Nephron (organoid): Measurements from ENCODE around the gene TMEM204.

Experiments
- H3K27ac Mint-ChIP-seq, 3 experiments: 2 replicates each; pipeline ENCODE4 v1.8.0; 2020; ENCODE audit warnings: mixed read lengths in 3 of 3, mild to moderate bottlenecking in 2 of 3, moderate library complexity in 1 of 3
- H3K27me3 Mint-ChIP-seq: 2 replicates; pipeline ENCODE4 v1.8.0; 2021; ENCODE audit warnings: low read depth, mild to moderate bottlenecking, moderate library complexity, mixed read lengths
- H3K36me3 Mint-ChIP-seq: 2 replicates; pipeline ENCODE4 v1.8.0; 2020; ENCODE audit warnings: low read depth, mixed read lengths
- H3K4me1 Mint-ChIP-seq: 2 replicates; pipeline ENCODE4 v1.8.0; 2020; ENCODE audit warnings: mixed read lengths
- H3K4me3 Mint-ChIP-seq, 3 experiments: 2 replicates each; pipeline ENCODE4 v1.8.0; 2020; ENCODE audit warnings: mild to moderate bottlenecking in 3 of 3, mixed read lengths in 3 of 3, moderate library complexity in 2 of 3
- H3K9me3 Mint-ChIP-seq: 2 replicates; pipeline ENCODE4 v1.8.0; 2020; ENCODE audit warnings: mixed read lengths
- TF ChIP-seq, protein P1 (sequence below), 3 experiments: fragments of 200-600 bp; sonication (generic); IDR thresholded peaks; one replicate each; pipeline ENCODE4 v1.5.0; 2021; ENCODE audit warnings: antibody characterized with exemption in 3 of 3; ENCODE audit not compliant: unreplicated experiment in 3 of 3

TMEM204 gene

DNA sequence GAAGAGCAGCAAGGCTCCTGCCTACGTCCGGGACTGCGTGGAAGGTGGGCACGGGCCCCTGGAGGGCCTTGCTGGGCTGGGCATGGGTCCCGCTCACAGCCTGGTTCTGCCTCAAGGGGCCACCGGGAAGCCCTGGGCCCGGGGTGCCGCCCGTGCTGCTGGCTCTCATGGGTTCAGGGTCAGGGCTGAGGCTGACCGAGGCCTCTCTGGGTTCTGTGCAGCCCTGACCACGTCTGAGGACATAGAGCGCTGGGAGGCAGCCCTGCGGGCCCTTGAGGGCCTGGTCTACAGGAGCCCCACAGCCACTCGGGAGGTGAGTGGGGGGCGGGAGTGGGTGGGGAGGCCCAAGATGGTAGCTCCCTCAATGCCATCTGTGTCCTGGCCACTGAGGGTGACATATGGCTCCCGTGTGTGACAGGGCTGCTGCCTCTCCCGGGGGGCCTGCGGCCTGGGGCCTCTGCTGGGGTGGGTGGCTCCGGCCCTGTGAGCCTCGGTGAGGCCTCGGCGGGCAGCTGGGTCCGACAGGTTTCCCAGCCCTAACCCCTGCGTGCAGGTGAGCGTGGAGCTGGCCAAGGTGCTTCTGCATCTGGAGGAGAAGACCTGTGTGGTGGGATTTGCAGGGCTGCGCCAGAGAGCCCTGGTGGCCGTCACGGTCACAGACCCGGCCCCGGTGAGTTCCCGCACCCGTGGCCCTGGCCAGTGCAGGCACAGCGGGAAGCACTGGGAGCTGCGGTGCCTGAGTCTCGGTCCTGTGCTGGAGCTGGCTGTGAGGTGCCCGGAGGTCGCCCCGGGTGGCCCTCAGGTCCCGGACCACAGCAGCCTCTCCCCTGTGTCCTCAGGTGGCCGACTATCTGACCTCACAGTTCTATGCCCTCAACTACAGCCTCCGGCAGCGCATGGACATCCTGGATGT, 31.1 kb upstream of the TMEM204 start:
- Mint-ChIP-seq H3K4me3 (no peak overlapping the region), H3K36me3 (peaks cover 27% of the 10 kb centered on the region), H3K27me3 (no peaks in the 10 kb centered on the region), H3K4me1 (no peaks in the 10 kb centered on the region), H3K27ac (no peak overlapping the region), H3K9me3 (no peaks in the 10 kb centered on the region)
- TF ChIP-seq, protein P1, sequence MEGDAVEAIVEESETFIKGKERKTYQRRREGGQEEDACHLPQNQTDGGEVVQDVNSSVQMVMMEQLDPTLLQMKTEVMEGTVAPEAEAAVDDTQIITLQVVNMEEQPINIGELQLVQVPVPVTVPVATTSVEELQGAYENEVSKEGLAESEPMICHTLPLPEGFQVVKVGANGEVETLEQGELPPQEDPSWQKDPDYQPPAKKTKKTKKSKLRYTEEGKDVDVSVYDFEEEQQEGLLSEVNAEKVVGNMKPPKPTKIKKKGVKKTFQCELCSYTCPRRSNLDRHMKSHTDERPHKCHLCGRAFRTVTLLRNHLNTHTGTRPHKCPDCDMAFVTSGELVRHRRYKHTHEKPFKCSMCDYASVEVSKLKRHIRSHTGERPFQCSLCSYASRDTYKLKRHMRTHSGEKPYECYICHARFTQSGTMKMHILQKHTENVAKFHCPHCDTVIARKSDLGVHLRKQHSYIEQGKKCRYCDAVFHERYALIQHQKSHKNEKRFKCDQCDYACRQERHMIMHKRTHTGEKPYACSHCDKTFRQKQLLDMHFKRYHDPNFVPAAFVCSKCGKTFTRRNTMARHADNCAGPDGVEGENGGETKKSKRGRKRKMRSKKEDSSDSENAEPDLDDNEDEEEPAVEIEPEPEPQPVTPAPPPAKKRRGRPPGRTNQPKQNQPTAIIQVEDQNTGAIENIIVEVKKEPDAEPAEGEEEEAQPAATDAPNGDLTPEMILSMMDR (IDR thresholded peaks at IDR 0.05; ENCODE audit: unreplicated experiment in 3 of 3): no peak

DNA sequence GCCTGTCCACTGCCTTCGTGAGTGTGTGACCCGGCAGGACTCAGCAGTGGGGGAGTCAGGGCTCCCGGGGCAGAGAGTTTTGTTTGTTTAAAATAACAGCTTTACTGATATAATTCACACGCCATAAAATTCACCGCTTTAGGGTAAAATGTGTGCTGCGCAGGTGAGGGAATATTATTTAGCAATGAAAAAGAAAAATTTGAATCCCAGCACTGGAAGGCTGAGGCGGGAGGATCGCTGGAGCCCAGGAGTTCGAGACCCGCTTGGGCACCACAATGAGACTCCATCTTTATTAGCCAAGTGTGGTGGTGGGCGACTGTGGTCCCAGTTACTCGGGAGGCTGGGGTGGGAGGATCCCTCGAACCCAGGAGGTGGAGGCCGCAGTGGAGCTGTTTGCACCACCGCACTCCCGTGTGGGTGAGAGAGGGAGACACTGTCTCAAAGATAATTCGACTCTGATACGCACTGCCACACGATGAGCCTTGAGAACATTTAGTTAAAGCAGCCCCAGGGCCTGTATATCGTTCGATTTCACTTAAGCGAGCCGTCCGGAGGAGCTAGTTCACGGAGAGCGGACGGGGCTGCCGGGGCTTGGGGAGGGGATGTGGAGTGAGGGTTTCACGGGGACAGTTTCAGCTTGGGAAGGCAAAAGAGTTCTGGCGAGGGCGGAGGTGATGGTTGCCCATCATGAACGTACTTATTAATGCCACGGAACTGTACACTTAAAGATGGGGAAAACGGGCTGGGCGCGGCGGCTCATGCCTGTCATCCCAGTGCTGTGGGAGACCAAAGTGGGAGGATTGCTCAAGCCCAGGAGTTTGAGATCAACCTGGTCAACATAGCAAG, 30.1 kb upstream of the TMEM204 start:
- Mint-ChIP-seq H3K36me3 (peaks cover 26% of the 10 kb centered on the region), H3K4me1 (no peaks in the 10 kb centered on the region), H3K9me3 (no peaks in the 10 kb centered on the region), H3K27ac (no peak overlapping the region), H3K4me3 (no peak overlapping the region), H3K27me3 (no peaks in the 10 kb centered on the region)
- TF ChIP-seq, protein P1 (IDR thresholded peaks at IDR 0.05; ENCODE audit: unreplicated experiment in 3 of 3): no peak

DNA sequence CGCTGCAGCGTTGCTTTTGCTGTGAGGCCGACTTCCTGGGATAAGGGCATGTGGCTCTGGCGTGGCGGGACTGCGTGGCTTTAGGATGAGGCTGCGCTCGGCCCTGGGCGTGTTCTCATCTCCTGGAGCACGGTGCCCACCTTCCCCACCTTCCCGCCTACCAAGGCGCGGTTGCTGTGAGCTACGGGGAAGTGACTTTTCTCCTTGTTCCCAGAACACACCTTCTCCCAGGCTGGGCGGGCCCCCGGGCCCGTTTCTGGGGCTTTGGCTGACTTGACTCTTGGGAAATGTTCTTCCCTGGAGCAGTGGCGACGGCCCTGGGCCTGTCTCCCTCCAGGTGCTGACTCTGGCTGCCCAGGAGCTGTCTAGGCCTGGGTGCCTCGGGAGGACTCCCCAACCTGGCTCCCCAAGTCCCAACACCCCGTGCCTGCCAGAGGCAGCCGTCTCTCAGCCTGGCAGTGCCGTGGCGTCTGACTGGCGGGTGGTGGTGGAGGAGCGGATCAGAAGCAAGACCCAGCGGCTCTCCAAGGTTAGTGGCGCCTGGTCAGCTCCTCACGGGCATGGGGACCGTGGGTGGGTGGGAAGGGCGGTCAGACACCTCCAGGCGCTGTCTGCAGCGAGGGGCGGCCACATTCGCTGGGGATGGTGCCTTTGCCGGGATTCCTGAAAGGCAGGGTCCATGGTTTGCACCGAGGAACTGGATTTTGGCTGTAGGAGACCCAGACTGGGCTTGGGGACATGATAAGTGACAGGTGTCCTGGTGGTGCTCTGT, 28.2 kb upstream of the TMEM204 start:
- TF ChIP-seq, protein P1 (IDR thresholded peaks at IDR 0.05; ENCODE audit: unreplicated experiment in 3 of 3): no peak
- no peaks in the 10 kb centered on the region for H3K4me1 Mint-ChIP-seq
- H3K9me3 Mint-ChIP-seq: no peaks in the 10 kb centered on the region
- no peak overlapping the region for H3K27ac Mint-ChIP-seq
- peaks cover 22% of the 10 kb centered on the region for H3K36me3 Mint-ChIP-seq
- no peak overlapping the region for H3K4me3 Mint-ChIP-seq
- no peaks in the 10 kb centered on the region for H3K27me3 Mint-ChIP-seq

DNA sequence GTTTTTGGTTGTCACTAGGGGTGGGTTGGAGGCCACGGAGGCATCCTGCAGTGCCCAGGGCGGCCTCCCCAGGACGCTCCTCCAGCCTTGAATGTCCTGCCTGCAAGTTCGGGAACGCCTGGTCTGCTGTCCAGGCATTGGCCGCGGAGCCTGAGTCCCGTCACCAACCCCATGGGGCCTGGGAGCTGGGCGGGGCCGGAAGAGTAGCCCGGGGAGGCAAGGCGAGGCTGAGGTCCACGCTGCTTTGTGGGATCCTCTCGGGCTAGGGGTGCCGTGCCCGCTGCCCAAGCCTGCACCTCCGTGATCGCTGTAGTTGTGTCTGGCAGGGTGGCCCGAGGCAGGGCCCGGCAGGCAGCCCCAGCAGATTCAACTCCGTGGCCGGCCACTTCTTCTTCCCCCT, 27.6 kb upstream of the TMEM204 start:
- Mint-ChIP-seq H3K27me3 (no peaks in the 10 kb centered on the region), H3K4me3 (no peak overlapping the region), H3K9me3 (no peaks in the 10 kb centered on the region), H3K36me3 (peaks cover 22% of the 10 kb centered on the region), H3K4me1 (no peaks in the 10 kb centered on the region), H3K27ac (no peak overlapping the region)
- TF ChIP-seq, protein P1 (IDR thresholded peaks at IDR 0.05; ENCODE audit: unreplicated experiment in 3 of 3): no peak

DNA sequence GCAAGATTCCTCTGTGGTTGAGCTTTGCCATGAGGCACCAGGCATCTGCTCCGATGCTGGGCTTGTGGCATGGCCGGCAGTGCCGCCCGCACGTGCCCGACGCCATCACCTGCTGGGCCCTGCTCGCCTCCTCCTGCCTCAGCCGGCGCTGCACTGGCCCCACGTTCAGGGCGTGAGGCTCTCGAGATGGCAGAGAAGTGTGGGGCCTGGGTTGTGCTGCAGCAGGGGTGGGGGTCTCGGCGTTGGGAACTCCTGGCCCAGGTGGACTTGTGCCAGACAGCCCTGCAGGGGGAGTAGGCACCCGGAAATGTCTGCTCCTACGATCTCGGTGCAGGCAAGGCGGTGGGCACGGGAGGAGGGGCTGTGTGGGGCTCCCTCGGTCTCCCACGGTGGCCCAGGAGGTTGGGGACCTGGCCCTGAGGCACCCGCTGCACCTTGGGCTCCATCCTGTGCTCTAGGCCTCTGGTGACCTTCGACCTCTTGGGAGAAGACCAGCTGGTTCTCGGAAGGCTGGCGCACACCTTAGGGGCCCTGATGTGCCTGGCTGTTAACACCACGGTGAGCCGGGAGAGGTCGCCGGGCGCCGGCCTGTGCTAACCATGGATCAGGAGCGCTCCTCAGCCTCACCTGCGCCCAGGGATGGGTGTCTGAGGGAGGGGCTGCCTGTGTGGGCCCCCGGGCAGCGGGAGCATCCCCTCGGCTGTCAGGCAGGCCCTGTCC, 26.8 kb upstream of the TMEM204 start:
- H3K4me3 Mint-ChIP-seq: no peak overlapping the region
- H3K9me3 Mint-ChIP-seq: no peaks in the 10 kb centered on the region
- peaks cover 21% of the 10 kb centered on the region for H3K36me3 Mint-ChIP-seq
- no peaks in the 10 kb centered on the region for H3K27me3 Mint-ChIP-seq
- TF ChIP-seq, protein P1 (IDR thresholded peaks at IDR 0.05; ENCODE audit: unreplicated experiment in 3 of 3): no peak
- no peak overlapping the region for H3K27ac Mint-ChIP-seq
- no peaks in the 10 kb centered on the region for H3K4me1 Mint-ChIP-seq
